ENCODE data around the gene MVP.

GRCh38 chr16:29834079-29834478 is 13.8 kb downstream of the MVP start:
- TF ChIP-seq BHLHE40 (IDR thresholded peaks at IDR 0.05; ENCODE audit: borderline replicate concordance) (no peak), PKNOX1 (IDR thresholded peaks at IDR 0.05) (no peak), ARNT (IDR thresholded peaks at IDR 0.05) (no peak)

Data from HEK293T (cell line).